Mucosa of rectum (tissue), 2 donors: Measurements from ENCODE around the gene PTGER4.
"Not testable (repeated sequence)": the region's sequence is repeated elsewhere in the genome, so short reads cannot be mapped to it uniquely, and the experiment has no call there.

ENCODE experiments used
- H3K27ac ChIP-seq, 2 donors: one replicate each; pipeline ENCODE4 v1.7.0; 2013; ENCODE audit warnings: inconsistent platforms in 2 of 2, low read depth in 2 of 2, low read length in 2 of 2
- H3K27me3 ChIP-seq, 2 donors: one replicate each; pipeline ENCODE4 v1.7.0; 2013; ENCODE audit warnings: low read length in 2 of 2; ENCODE audit not compliant: control insufficient read depth in 2 of 2, insufficient read depth in 2 of 2
- H3K36me3 ChIP-seq, 2 donors: one replicate each; pipeline ENCODE4 v1.7.0; 2013; ENCODE audit warnings: low read length in 2 of 2; ENCODE audit not compliant: control insufficient read depth in 2 of 2, insufficient read depth in 2 of 2
- H3K4me1 ChIP-seq, 2 donors: one replicate each; pipeline ENCODE4 v1.7.0; 2013; ENCODE audit warnings: low read length in 2 of 2, mild to moderate bottlenecking in 1 of 2; ENCODE audit not compliant: control insufficient read depth in 2 of 2, insufficient read depth in 2 of 2
- H3K4me3 ChIP-seq, 2 donors: one replicate each; pipeline ENCODE4 v1.7.0; 2013; ENCODE audit warnings: low read length in 2 of 2
- H3K9ac ChIP-seq, 2 donors: one replicate each; pipeline ENCODE4 v1.7.0; 2013; ENCODE audit warnings: low read length in 2 of 2, low read depth in 1 of 2, mild to moderate bottlenecking in 1 of 2
- H3K9me3 ChIP-seq, 2 donors: one replicate each; pipeline ENCODE4 v1.7.0; 2013; ENCODE audit warnings: low read length in 2 of 2; ENCODE audit not compliant: control insufficient read depth in 2 of 2
- donor health status: healthy.
- donor health status: Normal muscosa, but diverticular disease.

The PTGER4 gene

GRCh38 chr5:40652441-40653220 is 27.1 kb upstream of the PTGER4 start:
- H3K9me3 ChIP-seq: no peaks in the 10 kb centered on the region
- H3K36me3 ChIP-seq: no peaks in the 10 kb centered on the region
- no peak overlapping the region for H3K4me3 ChIP-seq
- H3K9ac ChIP-seq: no peak overlapping the region
- H3K27me3 ChIP-seq: no peaks in the 10 kb centered on the region
- H3K27ac ChIP-seq: peak overlapping the region in 1 of 2 donors; percentile 49
- H3K4me1 ChIP-seq: peaks cover 11 to 12% of the 10 kb centered on the region in 2 donors

- no peak overlapping the region for H3K27ac ChIP-seq
- no peaks in the 10 kb centered on the region for H3K27me3 ChIP-seq
- H3K9ac ChIP-seq: no peak overlapping the region
- no peak overlapping the region for H3K4me3 ChIP-seq
- H3K9me3 ChIP-seq: no peaks in the 10 kb centered on the region
- H3K4me1 ChIP-seq: peaks cover 6 to 11% of the 10 kb centered on the region in 2 donors
- no peaks in the 10 kb centered on the region for H3K36me3 ChIP-seq
Observed at GRCh38 chr5:40653221-40654022, 26.3 kb upstream of the PTGER4 start.

- Histone ChIP-seq H3K27ac (no peak overlapping the region), H3K9ac (no peak overlapping the region), H3K4me3 (no peak overlapping the region), H3K4me1 (peaks cover 6 to 11% of the 10 kb centered on the region in 2 donors), H3K9me3 (no peaks in the 10 kb centered on the region), H3K36me3 (no peaks in the 10 kb centered on the region), H3K27me3 (no peaks in the 10 kb centered on the region)
Observed at GRCh38 chr5:40654377-40654991, 25.2 kb upstream of the PTGER4 start.

GRCh38 chr5:40655138-40655537 is 24.6 kb upstream of the PTGER4 start:
- Histone ChIP-seq H3K4me3 (no peak overlapping the region), H3K27ac (no peak overlapping the region), H3K4me1 (peaks cover 6 to 11% of the 10 kb centered on the region in 2 donors), H3K9ac (no peak overlapping the region), H3K9me3 (no peaks in the 10 kb centered on the region), H3K27me3 (no peaks in the 10 kb centered on the region), H3K36me3 (no peaks in the 10 kb centered on the region)

- not testable (repeated sequence) for H3K9me3 ChIP-seq, H3K9ac ChIP-seq, H3K27ac ChIP-seq, H3K36me3 ChIP-seq, H3K4me3 ChIP-seq, H3K27me3 ChIP-seq
- H3K4me1 ChIP-seq: peaks cover 6 to 11% of the 10 kb centered on the region in 2 donors
Observed at GRCh38 chr5:40656091-40656490, 23.6 kb upstream of the PTGER4 start.

GRCh38 chr5:40656766-40657165 is 22.9 kb upstream of the PTGER4 start:
- Histone ChIP-seq H3K36me3 (no peaks in the 10 kb centered on the region), H3K4me1 (peaks cover 6 to 11% of the 10 kb centered on the region in 2 donors), H3K27ac (no peak overlapping the region), H3K27me3 (no peaks in the 10 kb centered on the region), H3K4me3 (no peak overlapping the region), H3K9me3 (no peaks in the 10 kb centered on the region), H3K9ac (no peak overlapping the region)

- Histone ChIP-seq H3K4me1 (no peaks in the 10 kb centered on the region), H3K4me3 (no peak overlapping the region), H3K9me3 (no peaks in the 10 kb centered on the region), H3K27me3 (no peaks in the 10 kb centered on the region), H3K27ac (no peak overlapping the region), H3K9ac (no peak overlapping the region), H3K36me3 (no peaks in the 10 kb centered on the region)
Observed at GRCh38 chr5:40660751-40661150, 19.0 kb upstream of the PTGER4 start.

GRCh38 chr5:40665635-40666298 is 13.9 kb upstream of the PTGER4 start:
- Histone ChIP-seq H3K27me3 (no peaks in the 10 kb centered on the region), H3K4me3 (no peak overlapping the region), H3K9ac (no peak overlapping the region), H3K4me1 (peaks cover 2 to 3% of the 10 kb centered on the region in 2 donors), H3K27ac (no peak overlapping the region), H3K9me3 (no peaks in the 10 kb centered on the region), H3K36me3 (no peaks in the 10 kb centered on the region)

- no peak overlapping the region for H3K27ac ChIP-seq
- peaks cover 2 to 3% of the 10 kb centered on the region in 2 donors for H3K4me1 ChIP-seq
- no peaks in the 10 kb centered on the region for H3K36me3 ChIP-seq
- no peak overlapping the region for H3K9ac ChIP-seq
- no peak overlapping the region for H3K4me3 ChIP-seq
- H3K27me3 ChIP-seq: no peaks in the 10 kb centered on the region
- no peaks in the 10 kb centered on the region for H3K9me3 ChIP-seq
Observed at GRCh38 chr5:40666657-40667056, 13.1 kb upstream of the PTGER4 start.
